Measurements from ENCODE around the gene ZNG1A.
"Not testable (repeated sequence)": the region's sequence is repeated elsewhere in the genome, so short reads cannot be mapped to it uniquely, and the experiment has no call there.

DNA sequence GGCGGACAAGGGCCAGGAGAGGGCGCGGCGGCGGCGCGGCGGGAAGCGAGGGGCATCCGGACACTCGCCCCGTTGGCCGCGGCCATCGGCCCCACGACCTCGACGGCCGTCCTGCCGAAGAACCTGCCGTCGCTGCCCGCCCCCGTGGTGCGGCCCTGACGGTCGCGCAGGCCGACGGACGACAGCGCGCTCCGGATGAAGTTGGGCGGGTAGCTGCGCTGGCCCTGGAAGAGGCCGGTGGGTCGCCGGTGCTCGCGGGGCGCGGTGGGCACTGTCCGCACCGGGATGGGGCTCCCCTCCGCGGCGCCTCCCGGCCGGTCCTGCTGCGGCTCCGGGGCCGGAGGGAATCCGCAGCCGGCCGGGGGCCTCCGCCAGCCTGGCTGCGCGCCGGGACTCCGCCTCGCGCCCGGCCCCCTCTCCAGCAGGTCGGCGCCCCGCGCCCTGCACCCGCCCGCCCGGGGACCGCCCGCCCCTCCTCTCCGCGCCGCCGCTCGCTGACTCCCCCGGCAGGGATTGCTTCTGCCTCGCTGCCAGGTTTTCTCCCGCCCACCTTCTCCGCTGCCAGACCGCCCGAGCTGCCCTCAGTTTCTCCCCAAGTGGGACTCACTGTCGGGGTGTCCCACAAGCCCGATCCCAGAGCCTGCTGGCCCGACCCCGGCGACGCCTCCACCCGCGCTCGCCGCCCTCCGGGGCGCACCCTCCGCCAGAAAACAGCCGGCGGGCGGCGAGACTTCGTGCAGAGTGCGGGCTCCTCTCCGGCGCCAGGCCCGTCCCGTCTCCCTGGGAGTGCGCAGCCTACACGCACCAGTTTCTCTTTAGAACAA lies 105.6 kb downstream of the ZNG1A start:
- TF ChIP-seq, protein P1, sequence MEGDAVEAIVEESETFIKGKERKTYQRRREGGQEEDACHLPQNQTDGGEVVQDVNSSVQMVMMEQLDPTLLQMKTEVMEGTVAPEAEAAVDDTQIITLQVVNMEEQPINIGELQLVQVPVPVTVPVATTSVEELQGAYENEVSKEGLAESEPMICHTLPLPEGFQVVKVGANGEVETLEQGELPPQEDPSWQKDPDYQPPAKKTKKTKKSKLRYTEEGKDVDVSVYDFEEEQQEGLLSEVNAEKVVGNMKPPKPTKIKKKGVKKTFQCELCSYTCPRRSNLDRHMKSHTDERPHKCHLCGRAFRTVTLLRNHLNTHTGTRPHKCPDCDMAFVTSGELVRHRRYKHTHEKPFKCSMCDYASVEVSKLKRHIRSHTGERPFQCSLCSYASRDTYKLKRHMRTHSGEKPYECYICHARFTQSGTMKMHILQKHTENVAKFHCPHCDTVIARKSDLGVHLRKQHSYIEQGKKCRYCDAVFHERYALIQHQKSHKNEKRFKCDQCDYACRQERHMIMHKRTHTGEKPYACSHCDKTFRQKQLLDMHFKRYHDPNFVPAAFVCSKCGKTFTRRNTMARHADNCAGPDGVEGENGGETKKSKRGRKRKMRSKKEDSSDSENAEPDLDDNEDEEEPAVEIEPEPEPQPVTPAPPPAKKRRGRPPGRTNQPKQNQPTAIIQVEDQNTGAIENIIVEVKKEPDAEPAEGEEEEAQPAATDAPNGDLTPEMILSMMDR (IDR thresholded peaks at IDR 0.05), result not testable (repeated sequence)
- TF ChIP-seq POLR2A (IDR thresholded peaks at IDR 0.05), result not testable (repeated sequence)

All from body of pancreas (tissue), 4 donors.